ENCODE data around the gene OAS1. TPM values are rescaled to one million over a fixed set of nuclear protein-coding genes. Genes with fewer than 3 reads are reported as not detected.

Gene OAS1
- total RNA-seq, 4 donors from 2014 or later, result 32.1 to 115 (median 50.8) TPM

DNA sequence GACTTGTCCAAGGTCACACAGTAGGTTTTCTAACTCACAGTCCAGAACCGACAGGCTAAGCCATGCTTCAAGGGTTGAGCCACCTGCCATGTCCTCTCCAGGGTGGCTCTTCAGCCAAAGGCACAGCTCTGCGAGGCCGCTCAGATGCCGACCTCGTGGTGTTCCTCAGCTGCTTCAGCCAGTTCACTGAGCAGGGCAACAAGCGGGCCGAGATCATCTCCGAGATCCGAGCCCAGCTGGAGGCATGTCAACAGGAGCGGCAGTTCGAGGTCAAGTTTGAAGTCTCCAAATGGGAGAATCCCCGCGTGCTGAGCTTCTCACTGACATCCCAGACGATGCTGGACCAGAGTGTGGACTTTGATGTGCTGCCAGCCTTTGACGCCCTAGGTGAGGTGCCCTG, 58.9 kb downstream of the OAS1 start:
- intact Hi-C loops (cut with DNase I), result no loop called here
- no peak for TF ChIP-seq POLR2A (IDR thresholded peaks at IDR 0.05)
- TF ChIP-seq, protein P1, sequence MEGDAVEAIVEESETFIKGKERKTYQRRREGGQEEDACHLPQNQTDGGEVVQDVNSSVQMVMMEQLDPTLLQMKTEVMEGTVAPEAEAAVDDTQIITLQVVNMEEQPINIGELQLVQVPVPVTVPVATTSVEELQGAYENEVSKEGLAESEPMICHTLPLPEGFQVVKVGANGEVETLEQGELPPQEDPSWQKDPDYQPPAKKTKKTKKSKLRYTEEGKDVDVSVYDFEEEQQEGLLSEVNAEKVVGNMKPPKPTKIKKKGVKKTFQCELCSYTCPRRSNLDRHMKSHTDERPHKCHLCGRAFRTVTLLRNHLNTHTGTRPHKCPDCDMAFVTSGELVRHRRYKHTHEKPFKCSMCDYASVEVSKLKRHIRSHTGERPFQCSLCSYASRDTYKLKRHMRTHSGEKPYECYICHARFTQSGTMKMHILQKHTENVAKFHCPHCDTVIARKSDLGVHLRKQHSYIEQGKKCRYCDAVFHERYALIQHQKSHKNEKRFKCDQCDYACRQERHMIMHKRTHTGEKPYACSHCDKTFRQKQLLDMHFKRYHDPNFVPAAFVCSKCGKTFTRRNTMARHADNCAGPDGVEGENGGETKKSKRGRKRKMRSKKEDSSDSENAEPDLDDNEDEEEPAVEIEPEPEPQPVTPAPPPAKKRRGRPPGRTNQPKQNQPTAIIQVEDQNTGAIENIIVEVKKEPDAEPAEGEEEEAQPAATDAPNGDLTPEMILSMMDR (IDR thresholded peaks at IDR 0.05), result no peak
- Histone ChIP-seq H3K9me3 (no peaks in the 10 kb centered on the region), H3K4me1 (no peaks in the 10 kb centered on the region), H3K4me3 (no peak overlapping the region), H3K27me3 (no peaks in the 10 kb centered on the region), H3K36me3 (peaks cover 16 to 100% (median 48%) of the 10 kb centered on the region in 3 donors), H3K27ac (no peak overlapping the region)
- no peak for DNase-seq
- WGBS, 2 donors, result 72 to 92% methylated on average over 5 to 7 of the region's 15 CpGs

DNA sequence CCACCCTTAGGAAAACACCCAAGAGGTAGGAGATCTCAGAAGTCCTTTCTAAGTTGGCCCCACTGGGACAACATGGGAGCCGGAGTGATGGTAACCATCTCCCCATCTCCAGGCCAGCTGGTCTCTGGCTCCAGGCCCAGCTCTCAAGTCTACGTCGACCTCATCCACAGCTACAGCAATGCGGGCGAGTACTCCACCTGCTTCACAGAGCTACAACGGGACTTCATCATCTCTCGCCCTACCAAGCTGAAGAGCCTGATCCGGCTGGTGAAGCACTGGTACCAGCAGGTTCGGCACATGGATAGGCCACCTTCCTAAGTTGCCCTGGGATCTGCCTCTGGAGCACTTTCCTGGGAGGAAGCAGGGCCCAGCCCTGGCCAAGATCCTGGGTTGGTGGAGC, 60.5 kb downstream of the OAS1 start:
- no peak for DNase-seq
- H3K4me1 ChIP-seq, result no peaks in the 10 kb centered on the region
- H3K4me3 ChIP-seq, result no peak overlapping the region
- intact Hi-C loops (cut with DNase I), result no loop called here
- H3K9me3 ChIP-seq, result no peaks in the 10 kb centered on the region
- TF ChIP-seq, protein P1 (IDR thresholded peaks at IDR 0.05), result no peak
- no peak for TF ChIP-seq POLR2A (IDR thresholded peaks at IDR 0.05)
- H3K36me3 ChIP-seq, result peaks cover 16 to 97% (median 41%) of the 10 kb centered on the region in 3 donors
- WGBS, 2 donors, result 87 to 96% methylated on average over 3 to 5 of the region's 9 CpGs
- H3K27ac ChIP-seq, result no peak overlapping the region
- no peaks in the 10 kb centered on the region for H3K27me3 ChIP-seq

GRCh38 chr12:112967858-112968257, 61.1 kb downstream of the OAS1 start:
- intact Hi-C loops (cut with DNase I), result no loop called here
- H3K27me3 ChIP-seq, result no peaks in the 10 kb centered on the region
- no CpG with 5 or more reads among the region's 7 CpGs for WGBS, 2 donors
- H3K36me3 ChIP-seq, result peaks cover 16 to 92% (median 36%) of the 10 kb centered on the region in 3 donors
- H3K9me3 ChIP-seq, result no peaks in the 10 kb centered on the region
- DNase-seq, result no peak
- H3K4me1 ChIP-seq, result no peaks in the 10 kb centered on the region
- H3K4me3 ChIP-seq, result no peak overlapping the region
- TF ChIP-seq, protein P1 (IDR thresholded peaks at IDR 0.05), result no peak
- no peak for TF ChIP-seq POLR2A (IDR thresholded peaks at IDR 0.05)
- H3K27ac ChIP-seq, result no peak overlapping the region

Other genes with a start within 250 kb of the OAS1 start
- gene RPH3A, start 115.2 kb upstream of the OAS1 start, total RNA-seq, result not detected
- 10 to 100 TPM; 25.2 to 40.0 (median 32.3) TPM for gene OAS3, start 31.5 kb downstream of the OAS1 start, total RNA-seq
- gene OAS2, start 71.6 kb downstream of the OAS1 start, total RNA-seq, result 10 to 100 TPM in 3 of 4 donors, 1 to 10 TPM in 1; 8.3 to 35.6 (median 10.9) TPM
- gene DTX1, start 149.8 kb downstream of the OAS1 start, total RNA-seq, result 1 to 10 TPM in 3 of 4 donors, under 1 TPM in 1; 0.49 to 4.8 (median 1.8) TPM
- 10 to 100 TPM; 17.4 to 98.7 (median 56.6) TPM for gene RASAL1, start 228.8 kb downstream of the OAS1 start, total RNA-seq
- gene CFAP73, start 242.8 kb downstream of the OAS1 start, total RNA-seq, result under 1 TPM in 1 of 4 donors, not detected in 3; 0.26 TPM

All from esophagus squamous epithelium (tissue), 5 donors.